Subcutaneous abdominal adipose tissue (tissue), 5 donors: ENCODE results near the gene IGSF9B.

Experiments used
- H3K27ac ChIP-seq: one replicate; pipeline ENCODE4 v1.7.0; 2013; ENCODE audit warnings: low read depth, mild to moderate bottlenecking, inconsistent platforms, low read length, moderate library complexity
- H3K27me3 ChIP-seq, 5 donors: one replicate each; pipeline ENCODE4 v1.7.0; 2013; ENCODE audit warnings: low read length in 5 of 5, inconsistent platforms in 1 of 5; ENCODE audit not compliant: control insufficient read depth in 5 of 5, insufficient read depth in 4 of 5
- H3K36me3 ChIP-seq, 5 donors: one replicate each; pipeline ENCODE4 v1.7.0; 2013; ENCODE audit warnings: low read length in 5 of 5; ENCODE audit not compliant: control insufficient read depth in 5 of 5, insufficient read depth in 5 of 5
- H3K4me1 ChIP-seq, 5 donors: one replicate each; pipeline ENCODE4 v1.7.0; 2013; ENCODE audit warnings: low read length in 5 of 5, mild to moderate bottlenecking in 3 of 5, moderate library complexity in 1 of 5; ENCODE audit not compliant: control insufficient read depth in 5 of 5, insufficient read depth in 5 of 5
- H3K4me3 ChIP-seq, 5 donors: one replicate each; pipeline ENCODE4 v1.7.0; 2013; ENCODE audit warnings: low read length in 5 of 5, low read depth in 1 of 5
- H3K9ac ChIP-seq, 5 donors: one replicate each; pipeline ENCODE4 v1.7.0; 2013; ENCODE audit warnings: low read length in 5 of 5, mild to moderate bottlenecking in 4 of 5, moderate library complexity in 3 of 5
- H3K9me3 ChIP-seq, 5 donors: one replicate each; pipeline ENCODE4 v1.7.0; 2013; ENCODE audit warnings: low read length in 5 of 5; ENCODE audit not compliant: control insufficient read depth in 5 of 5
- donor health status: healthy.
- donor health status: healthy.
- donor health status: healthy.
- donor health status: healthy.
- donor health status: healthy.

IGSF9B gene

DNA sequence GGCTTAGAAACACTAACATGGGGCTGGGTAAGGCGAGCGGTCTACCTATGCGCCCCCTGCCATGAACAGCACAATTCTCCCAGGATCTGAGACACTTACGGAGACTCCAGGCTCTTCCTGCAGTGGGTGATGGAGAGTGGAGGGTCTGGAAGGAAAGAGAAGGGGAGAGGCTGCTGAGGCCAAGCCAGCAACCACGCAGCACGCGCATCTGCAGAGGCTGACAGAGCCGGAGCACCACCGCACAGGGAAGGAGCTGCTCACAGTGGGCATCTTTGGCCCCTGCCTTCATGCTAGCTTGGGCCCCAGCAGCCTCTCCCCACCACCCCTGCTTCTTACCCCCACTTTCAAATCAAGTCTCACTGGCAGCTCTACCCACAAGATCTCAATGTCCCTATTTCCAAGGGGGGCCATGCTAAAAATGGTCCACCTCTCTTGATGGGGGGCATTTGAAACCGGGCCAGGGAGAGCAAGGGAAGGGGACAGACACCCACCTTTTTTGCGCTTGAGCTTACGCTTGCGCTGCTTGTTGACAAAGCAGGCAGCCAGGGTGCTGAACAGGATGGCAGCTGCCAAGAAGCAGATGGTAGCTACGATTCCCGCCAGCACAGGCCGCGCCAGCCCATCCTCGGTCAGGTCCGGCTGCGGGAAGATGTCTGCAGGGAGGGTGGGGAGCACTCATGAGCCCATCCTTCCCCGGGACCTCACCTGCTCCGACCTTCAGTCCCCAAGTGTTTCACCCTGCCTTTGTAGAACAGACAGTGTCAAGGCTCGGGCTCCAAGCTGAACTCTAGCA is 34.5 kb downstream of the IGSF9B start:
- H3K4me3 ChIP-seq = no peak overlapping the region
- H3K9me3 ChIP-seq = peaks cover 0 to 3% (median 0%) of the 10 kb centered on the region in 5 donors
- peaks cover 3 to 14% (median 11%) of the 10 kb centered on the region in 5 donors for H3K27me3 ChIP-seq
- peaks cover 0 to 3% (median 0%) of the 10 kb centered on the region in 5 donors for H3K4me1 ChIP-seq
- no peaks in the 10 kb centered on the region for H3K36me3 ChIP-seq
- no peak overlapping the region for H3K9ac ChIP-seq
- no peak overlapping the region for H3K27ac ChIP-seq

DNA sequence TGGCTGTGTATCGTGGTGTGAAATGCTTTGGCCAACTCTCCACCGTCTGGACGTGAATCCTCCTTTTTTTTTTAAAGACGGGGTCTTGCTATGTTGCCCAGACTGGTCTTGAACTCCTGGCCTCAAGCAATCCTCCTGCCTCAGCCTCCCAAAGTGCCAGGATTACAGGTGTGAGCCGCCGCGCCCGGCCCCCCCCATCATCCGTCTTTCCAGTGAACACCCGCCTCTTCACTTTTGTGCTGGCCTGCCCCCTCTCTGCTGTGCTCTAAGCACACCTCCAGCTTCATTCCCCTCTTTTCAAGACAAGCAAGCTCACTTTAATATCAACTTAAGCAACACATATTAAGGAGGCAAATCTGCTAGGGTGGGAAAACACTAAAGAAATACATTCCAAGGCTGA is 35.3 kb downstream of the IGSF9B start:
- Histone ChIP-seq H3K27me3 (peaks cover 3 to 16% (median 12%) of the 10 kb centered on the region in 5 donors), H3K27ac (no peak overlapping the region), H3K36me3 (no peaks in the 10 kb centered on the region), H3K9ac (no peak overlapping the region), H3K9me3 (peaks cover 0 to 3% (median 0%) of the 10 kb centered on the region in 5 donors), H3K4me1 (peaks cover 0 to 3% (median 0%) of the 10 kb centered on the region in 5 donors), H3K4me3 (no peak overlapping the region)

DNA sequence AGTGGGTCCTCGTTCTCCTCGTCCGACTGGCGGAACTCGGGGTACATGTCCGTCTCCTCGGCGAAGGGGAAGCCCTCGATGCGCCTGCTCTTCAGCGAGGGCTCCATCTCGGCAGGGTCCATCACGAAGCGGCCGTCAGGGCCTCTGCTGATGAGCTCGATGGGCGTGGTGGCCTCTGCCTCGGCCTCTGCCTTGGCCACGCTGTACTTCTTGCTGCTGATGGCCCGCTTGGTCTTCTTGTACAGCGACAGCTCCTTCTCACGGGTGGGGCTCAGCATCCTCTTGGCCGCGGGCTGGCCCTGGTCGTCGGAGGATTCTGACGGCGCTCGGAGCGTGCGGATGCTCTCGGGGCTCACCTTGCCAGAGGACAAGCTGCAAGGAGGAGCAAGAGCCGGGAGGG is 35.7 kb downstream of the IGSF9B start:
- Histone ChIP-seq H3K9ac (no peak overlapping the region), H3K9me3 (peaks cover 0 to 3% (median 0%) of the 10 kb centered on the region in 5 donors), H3K36me3 (no peaks in the 10 kb centered on the region), H3K27me3 (peaks cover 3 to 20% (median 16%) of the 10 kb centered on the region in 5 donors), H3K4me1 (peaks cover 0 to 3% (median 0%) of the 10 kb centered on the region in 5 donors), H3K27ac (no peak overlapping the region), H3K4me3 (no peak overlapping the region)

DNA sequence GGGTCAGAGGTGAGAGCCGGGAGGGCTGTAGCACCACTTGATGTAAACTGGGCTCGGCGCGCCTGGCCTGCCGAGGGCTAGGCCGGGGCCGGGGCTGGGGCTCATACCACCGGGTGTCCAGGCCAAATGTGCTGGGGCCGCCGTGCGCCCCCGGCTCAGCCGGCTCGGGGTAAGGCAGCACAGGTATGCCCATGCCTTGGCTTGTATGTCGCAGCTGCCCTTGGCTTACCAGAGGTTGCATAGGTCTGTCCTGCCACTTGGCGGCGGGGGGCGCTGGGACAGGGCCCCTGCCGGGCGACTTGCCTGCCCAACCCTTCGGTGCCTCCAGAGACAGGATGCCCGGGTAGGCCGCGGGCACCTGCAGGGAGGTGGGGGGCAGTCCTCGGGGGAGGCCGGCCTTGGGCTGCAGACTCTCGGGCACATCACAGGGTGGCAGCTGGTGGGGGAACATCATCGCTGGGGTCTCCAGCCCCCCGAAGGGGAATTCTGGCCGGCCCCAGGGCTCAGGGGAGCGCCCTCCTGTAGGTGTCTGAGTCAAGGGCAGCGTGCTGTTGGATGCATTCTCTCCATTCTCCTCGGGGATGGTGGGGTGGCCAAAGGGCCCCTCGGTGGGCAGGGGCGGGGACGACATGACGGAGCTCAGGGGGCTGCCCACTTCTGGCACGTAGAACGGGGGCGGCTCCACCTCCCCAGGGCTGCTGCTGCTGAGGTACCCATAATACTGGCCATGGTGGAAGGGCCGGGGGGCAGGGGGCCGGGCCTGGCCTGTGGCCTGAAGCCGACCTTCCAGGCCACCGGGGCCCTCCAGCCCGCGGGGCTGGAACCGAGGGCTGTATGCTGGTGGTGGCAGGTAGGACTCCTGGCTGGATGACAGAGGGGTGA is 36.4 kb downstream of the IGSF9B start:
- H3K27me3 ChIP-seq = peaks cover 3 to 23% (median 16%) of the 10 kb centered on the region in 5 donors
- no peak overlapping the region for H3K4me3 ChIP-seq
- H3K9ac ChIP-seq = no peak overlapping the region
- H3K9me3 ChIP-seq = peaks cover 0 to 3% (median 0%) of the 10 kb centered on the region in 5 donors
- H3K27ac ChIP-seq = no peak overlapping the region
- peaks cover 0 to 3% (median 0%) of the 10 kb centered on the region in 5 donors for H3K4me1 ChIP-seq
- no peaks in the 10 kb centered on the region for H3K36me3 ChIP-seq

DNA sequence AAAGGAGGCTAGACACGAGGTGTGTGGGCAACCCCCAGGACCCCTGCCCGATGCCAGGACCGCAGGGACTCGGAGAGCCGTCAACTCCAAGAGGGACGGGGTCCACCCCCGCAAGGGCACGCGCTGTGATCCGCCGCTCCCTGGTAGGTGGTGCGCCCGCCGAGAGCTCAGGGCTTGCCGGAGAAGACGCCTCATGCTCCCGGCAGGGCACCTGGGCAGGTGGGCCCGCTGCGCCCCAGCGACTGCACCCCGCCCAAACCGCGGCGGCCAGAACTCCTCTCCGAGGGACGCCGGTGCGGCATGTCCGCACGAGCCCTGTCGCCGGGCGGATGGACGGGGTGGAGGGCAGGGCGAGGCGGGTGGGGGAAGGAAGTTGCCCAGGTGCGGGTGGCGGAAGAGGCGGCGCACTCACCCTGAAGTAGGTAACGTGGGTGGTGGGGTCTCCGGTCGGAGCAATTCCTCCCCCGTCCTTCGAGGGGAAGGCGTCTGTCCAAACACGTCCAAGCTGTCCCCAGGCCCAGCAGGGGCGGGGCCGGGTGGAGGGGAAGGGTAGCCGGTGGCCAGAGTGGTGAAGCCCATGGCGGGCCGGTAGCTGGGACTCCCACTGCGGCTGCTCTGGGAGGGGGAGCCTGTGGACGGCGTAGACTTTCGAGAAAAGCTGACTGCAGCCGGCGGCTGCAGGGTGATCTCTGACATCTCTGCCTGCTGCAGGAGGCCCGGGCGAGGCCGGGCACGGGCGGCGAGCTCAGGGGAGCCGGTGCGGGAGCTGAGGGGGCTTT is 37.2 kb downstream of the IGSF9B start:
- Histone ChIP-seq H3K36me3 (no peaks in the 10 kb centered on the region), H3K27ac (no peak overlapping the region), H3K9me3 (no peaks in the 10 kb centered on the region), H3K27me3 (peaks cover 3 to 23% (median 16%) of the 10 kb centered on the region in 5 donors), H3K4me1 (peaks cover 0 to 3% (median 0%) of the 10 kb centered on the region in 5 donors), H3K9ac (no peak overlapping the region), H3K4me3 (no peak overlapping the region)

DNA sequence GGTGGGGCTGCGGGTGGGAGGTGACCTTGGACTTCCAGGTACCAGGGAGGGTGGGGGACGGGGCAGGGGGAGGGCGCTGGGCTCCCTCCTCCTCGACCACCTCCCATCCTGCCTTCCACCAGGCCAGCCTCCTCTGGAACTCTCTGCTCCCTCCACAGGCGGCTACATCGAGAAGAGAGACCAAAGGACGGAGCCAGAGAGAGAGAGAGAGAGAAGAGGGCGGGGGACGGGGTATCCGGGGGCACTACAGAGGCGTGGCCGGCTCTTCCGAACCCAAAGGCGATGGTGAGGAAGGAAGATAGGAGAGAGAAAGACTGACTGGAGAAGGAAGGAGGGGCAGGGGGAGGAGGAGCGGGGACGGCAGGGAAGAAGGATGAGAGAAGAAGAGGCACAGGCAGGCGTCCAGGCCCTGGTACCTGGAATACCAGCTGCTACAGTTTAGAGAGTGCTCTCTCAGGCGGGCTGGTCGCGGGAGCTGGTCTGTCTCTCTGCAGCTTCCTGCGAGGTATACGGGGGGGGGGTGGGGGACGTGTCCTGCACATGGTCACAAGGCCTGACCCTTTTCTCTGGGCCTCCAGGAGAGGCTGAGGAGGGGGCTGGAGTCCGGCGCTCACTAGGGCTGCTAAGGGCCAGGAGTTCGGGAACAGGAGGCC is 38.0 kb downstream of the IGSF9B start:
- no peak overlapping the region for H3K4me3 ChIP-seq
- H3K9ac ChIP-seq = no peak overlapping the region
- peaks cover 0 to 3% (median 0%) of the 10 kb centered on the region in 5 donors for H3K4me1 ChIP-seq
- peaks cover 3 to 23% (median 16%) of the 10 kb centered on the region in 5 donors for H3K27me3 ChIP-seq
- no peaks in the 10 kb centered on the region for H3K36me3 ChIP-seq
- H3K27ac ChIP-seq = no peak overlapping the region
- no peaks in the 10 kb centered on the region for H3K9me3 ChIP-seq

DNA sequence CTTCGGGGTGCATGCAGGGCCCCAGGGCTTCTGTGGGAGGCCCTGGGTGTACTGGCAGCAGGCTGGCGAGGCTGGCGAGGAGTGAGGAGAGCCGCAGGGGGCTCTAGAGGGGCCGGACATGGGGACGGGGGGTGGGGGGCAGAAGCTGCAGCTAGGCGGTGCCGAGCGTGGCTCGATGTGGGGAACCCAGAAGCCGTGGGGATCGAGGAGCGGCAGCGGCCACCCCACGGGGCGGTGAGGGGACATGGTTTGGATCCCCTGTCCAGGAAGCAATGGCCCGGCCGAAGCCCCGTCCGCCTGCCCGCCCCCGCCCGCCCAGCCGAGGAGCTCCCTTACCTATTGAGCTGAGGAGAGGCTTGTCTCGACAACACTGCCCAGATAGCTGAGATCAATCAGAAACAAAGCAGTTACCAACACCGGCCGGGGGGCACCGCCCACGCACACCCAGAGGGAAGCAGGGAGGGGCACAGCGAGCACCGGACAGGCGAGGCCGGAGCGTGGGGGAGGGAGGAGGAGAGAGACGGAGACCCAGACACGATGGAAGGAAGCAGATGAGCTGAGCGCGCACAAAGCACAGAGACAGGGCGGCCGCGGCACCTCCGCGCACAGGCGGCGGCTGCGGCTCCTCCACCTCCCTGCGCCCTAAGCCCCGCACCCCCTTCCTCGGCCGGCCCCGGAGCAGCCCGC is 38.7 kb downstream of the IGSF9B start:
- Histone ChIP-seq H3K27ac (no peak overlapping the region), H3K9ac (no peak overlapping the region), H3K4me1 (peaks cover 0 to 3% (median 0%) of the 10 kb centered on the region in 5 donors), H3K27me3 (peaks cover 3 to 23% (median 16%) of the 10 kb centered on the region in 5 donors), H3K36me3 (peaks cover 0 to 2% (median 0%) of the 10 kb centered on the region in 5 donors), H3K4me3 (no peak overlapping the region), H3K9me3 (no peaks in the 10 kb centered on the region)

DNA sequence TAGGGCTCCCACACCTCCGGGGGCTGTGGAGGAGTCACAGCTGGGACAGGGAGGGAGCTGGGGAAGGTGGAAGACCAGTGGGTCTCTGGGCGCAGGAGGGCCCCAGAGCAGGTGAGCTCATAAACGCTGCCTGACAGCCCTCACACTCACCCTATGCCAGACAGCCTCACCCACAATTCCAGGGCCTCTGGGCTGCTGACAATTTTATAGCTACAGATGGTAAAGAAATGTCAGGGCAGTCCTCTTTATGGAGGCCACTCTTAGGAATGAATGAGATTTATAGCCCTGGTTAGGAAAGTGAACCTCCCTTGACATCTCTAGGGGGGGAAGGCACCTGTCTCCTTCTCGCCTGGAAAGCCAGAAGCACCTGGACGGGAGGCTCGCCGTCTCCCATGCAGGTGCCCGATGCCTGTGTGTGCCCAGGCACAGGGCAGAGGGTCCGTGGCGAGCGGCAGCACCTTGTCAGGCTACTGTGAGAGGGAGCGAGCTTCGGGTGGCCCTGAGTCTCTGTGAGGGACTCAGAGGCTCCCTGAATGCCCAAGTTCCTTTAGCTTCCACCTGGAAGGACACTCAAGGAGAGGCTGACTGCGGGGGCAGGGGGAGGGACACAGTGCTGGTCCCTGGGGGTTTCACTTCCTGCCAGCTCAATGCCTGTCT is 39.9 kb downstream of the IGSF9B start:
- Histone ChIP-seq H3K36me3 (peaks cover 0 to 2% (median 0%) of the 10 kb centered on the region in 5 donors), H3K4me3 (no peak overlapping the region), H3K27me3 (peaks cover 3 to 23% (median 16%) of the 10 kb centered on the region in 5 donors), H3K4me1 (peaks cover 0 to 3% (median 0%) of the 10 kb centered on the region in 5 donors), H3K27ac (no peak overlapping the region), H3K9ac (no peak overlapping the region), H3K9me3 (no peaks in the 10 kb centered on the region)
